Stimulated activated CD4-positive, alpha-beta T cell treated with anti-CD3 and anti-CD28 coated beads, Interleukin-15, amount 100 ng/mL, for 1 hour (primary cell): ENCODE results near the gene AKAP13.

ENCODE experiments used
- DNase-seq, 2 donors: peaks; one replicate each; pipeline ENCODE4 v3.0.0-alpha.2; 2020; ENCODE audit warnings: low read depth in 1 of 2, low spot score in 1 of 2

The AKAP13 gene

GRCh38 chr15:85694091-85694490 is 313.7 kb downstream of the AKAP13 start:
- DNase-seq, result no peak

GRCh38 chr15:85700767-85701166 is 320.4 kb downstream of the AKAP13 start:
- no peak for DNase-seq

GRCh38 chr15:85702321-85703101 is 322.1 kb downstream of the AKAP13 start:
- no peak for DNase-seq

GRCh38 chr15:85704066-85704465 is 323.7 kb downstream of the AKAP13 start:
- DNase-seq, result no peak

GRCh38 chr15:85704720-85705429 is 324.5 kb downstream of the AKAP13 start:
- no peak for DNase-seq

GRCh38 chr15:85706779-85707518 is 326.5 kb downstream of the AKAP13 start:
- peak in 1 of 2 donors; percentile 41 for DNase-seq

- DNase-seq, result no peak
Measured at GRCh38 chr15:85707519-85708338, 327.3 kb downstream of the AKAP13 start.

- DNase-seq, result no peak
Measured at GRCh38 chr15:85708402-85708941, 328.1 kb downstream of the AKAP13 start.

- no peak for DNase-seq
Measured at GRCh38 chr15:85709250-85709649, 328.8 kb downstream of the AKAP13 start.

GRCh38 chr15:85710340-85710842 is 330.0 kb downstream of the AKAP13 start:
- DNase-seq, result no peak

GRCh38 chr15:85711580-85712192 is 331.3 kb downstream of the AKAP13 start:
- no peak for DNase-seq

- no peak for DNase-seq
Measured at GRCh38 chr15:85716261-85716660, 335.9 kb downstream of the AKAP13 start.

GRCh38 chr15:85717212-85717611 is 336.8 kb downstream of the AKAP13 start:
- DNase-seq, result no peak

GRCh38 chr15:85718271-85718971 is 338.0 kb downstream of the AKAP13 start:
- DNase-seq, result no peak

- DNase-seq, result no peak
Measured at GRCh38 chr15:85718981-85719380, 338.6 kb downstream of the AKAP13 start.

- no peak for DNase-seq
Measured at GRCh38 chr15:85722374-85723152, 342.2 kb downstream of the AKAP13 start.

- DNase-seq, result no peak
Measured at GRCh38 chr15:85723960-85724945, 343.9 kb downstream of the AKAP13 start.
